ENCODE data around the gene GUCA1C.

GUCA1C gene

DNA sequence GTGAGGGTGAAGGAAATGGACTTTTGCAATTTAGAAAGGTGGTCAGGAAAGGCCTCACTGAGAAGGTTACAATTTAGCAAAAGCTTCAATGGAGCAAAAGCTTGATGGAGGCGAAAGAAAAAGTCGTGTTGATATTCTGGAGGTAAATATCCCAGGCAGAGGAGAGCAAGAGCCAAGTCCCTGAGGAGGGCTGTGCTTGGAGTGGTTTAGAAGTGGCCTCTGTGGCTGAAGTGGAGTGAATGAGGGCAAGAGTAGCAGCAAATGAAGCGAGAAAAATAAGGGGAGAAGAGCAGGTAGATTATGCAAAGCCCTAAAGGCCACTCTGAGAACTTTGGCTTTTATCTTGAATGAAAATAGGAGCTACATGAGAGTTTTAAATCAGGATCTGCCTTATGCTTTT lies 54.1 kb downstream of the GUCA1C start:
- no peak for DNase-seq

DNA sequence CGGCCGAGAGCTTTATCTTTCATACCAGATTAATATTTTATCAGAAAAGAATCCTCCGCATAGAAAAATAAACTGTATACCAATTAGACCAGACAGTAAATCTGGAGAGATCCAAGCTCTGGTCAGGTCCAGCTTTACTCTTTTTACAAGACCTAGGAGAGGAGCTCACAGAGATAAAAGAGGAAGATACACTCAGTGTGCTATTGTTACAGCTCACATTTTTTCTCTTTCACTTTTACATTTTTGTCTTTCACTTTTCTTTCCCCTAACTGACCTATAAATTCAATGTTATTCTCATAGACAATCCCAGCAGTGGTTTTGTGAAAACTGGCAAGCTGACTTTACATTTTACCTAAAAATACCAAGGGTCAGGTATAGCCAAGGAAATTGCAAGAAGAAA lies 55.8 kb downstream of the GUCA1C start:
- DNase-seq = no peak

DNA sequence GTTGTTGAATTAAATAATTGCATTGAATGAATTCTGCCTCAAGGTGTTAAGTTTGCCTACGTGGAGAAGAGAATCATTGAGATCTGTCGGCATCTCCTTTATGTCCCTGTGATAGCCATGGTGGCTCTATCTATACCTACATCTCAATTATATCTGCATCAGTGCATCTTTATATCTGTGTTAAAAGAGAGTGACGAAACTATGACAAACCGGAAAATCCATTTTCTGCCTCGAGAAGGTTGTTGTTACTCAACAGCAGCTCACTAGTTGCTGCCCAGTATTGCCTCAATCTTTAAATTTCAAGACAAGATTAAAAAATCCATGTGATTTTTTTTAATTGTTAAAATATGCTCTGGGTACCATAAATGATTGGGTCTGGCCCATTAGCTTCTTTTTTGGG lies 58.7 kb downstream of the GUCA1C start:
- no peak for DNase-seq

DNA sequence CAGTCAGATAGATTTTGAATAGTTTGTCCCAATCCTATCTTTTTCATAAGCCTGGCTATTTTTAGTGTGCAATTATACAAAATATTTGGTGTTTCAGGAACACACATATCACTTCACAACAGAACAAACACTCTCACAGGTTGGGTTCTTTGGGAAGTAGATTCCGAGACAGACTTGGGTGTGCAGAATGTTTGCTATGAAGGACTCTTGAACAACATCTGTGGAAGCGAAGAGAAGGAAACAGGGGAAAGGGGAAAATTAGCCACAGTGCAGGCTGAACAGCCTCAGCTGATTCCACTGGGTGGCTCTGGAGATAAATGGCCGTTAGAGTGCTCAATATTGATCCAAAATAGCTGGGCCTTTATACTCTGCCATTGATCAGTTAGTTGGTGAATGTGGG lies 61.8 kb downstream of the GUCA1C start:
- DNase-seq = no peak

DNA sequence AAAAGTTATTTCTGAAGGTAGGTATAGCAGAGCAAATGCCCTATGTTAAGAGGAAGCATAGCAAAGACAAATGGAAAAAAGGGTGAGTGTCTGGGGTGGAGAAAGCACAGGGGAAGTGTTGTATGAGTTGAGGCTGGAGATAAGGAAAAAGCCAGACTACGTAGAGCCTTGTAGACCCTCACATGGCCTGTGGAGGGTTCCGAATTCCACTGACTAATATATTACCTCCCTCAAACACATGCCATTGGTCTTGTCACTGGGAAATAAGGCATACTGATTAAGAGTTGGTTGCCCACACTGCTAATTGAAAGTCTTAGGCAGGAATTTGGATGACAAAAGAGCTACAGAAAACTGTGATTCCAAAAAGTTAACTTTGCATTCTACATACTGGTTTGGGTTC lies 65.9 kb downstream of the GUCA1C start:
- DNase-seq = no peak

DNA sequence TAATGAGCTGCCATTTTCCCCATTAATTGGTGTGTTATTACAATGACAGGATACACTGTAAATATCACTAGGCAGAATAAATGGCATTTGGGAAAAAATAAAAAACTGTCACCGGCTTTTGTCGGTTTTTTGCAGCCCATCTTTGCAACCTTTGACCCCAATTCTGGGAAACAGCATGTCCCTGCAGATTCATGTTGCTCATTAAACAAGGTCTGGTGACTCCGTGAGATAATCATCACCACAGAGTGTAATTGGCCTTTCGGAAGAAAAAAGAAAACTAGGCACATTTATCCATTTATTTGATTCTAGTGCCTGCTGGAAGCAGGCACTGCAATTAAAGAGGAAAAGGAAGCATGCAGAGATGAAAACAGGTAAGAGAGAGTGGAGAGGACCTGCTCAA lies 66.6 kb downstream of the GUCA1C start:
- no peak for DNase-seq

DNA sequence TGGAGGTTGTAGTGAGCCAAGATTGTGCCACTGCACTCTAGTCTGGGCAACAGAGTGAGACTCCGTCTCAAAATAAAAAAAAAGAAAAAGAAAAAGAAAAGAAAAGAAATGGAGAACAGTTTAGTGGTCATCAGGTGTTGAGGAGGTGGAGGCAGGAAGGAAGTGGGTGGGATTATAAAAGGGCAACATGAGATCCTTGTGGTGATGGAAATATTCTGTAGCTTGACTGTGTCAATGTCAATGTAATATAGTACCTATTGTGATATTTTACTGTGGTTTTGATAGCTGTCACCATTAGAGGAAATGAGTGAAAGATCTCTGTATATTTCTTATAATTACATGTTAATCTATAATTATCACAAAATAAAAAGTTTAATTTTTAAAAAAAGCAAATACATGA lies 70.3 kb downstream of the GUCA1C start:
- no peak for DNase-seq

DNA sequence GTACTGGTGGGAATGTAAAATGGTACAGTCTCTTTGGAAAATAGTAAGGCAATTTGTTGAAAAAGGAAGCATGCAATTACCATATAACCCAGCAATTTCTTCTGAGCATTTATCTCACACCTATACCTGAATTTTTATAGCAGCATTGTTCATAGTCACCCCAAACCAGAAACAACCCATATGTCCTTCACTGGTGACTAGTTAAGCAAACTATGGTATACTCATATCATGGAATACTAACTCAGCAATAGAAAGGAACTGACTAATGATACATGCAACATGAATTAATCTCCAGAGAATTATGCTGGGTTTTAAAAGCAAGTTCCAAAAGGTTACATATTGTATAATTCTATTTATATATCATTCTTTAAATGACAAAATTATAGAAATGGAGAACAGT lies 70.9 kb downstream of the GUCA1C start:
- no peak for DNase-seq

DNA sequence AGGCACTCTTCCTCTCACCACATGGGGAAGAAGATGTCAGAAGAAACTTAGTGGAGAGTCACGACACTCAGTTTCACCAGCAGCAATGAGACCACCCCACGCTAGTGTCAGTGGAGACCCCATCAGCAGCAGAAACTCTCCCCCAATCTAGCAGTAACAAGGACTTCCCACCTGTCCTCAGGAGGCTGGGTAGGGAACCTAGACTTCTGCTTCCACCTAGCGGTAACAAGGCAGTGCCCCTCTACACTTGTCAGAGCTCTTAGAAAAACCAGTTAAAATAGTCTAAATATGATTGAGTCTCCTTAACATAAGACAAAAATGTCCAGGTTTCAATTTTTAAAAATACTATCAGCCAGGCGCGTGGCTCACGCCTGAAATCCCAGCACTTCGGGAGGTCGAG lies 73.8 kb downstream of the GUCA1C start:
- DNase-seq = no peak

DNA sequence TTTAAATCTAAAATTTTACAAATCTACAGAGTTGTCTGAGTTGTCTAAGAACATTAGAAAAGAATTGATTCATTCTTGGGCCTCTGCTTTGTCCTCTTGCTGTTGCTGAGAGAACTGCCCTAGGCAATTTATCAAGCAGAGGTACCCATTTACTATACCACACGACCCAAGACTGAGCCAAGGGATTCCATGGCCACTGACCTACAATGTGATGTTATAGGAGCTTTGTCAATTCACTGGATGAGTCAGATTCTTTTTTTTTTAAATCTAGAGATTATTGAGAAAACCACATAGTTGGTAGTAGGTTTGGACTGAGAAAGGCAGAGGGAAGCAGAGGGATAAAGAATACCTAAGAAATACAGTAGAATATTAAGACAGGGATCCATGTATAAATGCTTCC lies 75.8 kb downstream of the GUCA1C start:
- no peak for DNase-seq

DNA sequence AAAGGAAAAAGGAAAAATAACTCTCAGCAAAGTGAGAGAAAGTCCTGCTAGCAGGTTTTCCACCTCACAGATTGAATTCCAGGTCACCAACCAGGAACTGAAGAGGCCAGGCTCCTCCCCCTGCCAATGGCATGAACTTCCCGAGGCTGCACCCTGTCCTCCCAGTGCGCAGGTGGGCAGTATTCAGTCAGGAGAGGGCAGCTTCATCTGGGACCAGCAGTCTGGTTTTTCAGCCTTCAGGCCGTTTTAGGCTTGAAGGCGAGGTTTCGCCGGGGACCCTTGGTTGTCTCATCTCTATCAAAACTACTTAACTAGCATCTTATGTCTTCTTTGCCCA lies 89.9 kb downstream of the GUCA1C start:
- no peak for DNase-seq

DNA sequence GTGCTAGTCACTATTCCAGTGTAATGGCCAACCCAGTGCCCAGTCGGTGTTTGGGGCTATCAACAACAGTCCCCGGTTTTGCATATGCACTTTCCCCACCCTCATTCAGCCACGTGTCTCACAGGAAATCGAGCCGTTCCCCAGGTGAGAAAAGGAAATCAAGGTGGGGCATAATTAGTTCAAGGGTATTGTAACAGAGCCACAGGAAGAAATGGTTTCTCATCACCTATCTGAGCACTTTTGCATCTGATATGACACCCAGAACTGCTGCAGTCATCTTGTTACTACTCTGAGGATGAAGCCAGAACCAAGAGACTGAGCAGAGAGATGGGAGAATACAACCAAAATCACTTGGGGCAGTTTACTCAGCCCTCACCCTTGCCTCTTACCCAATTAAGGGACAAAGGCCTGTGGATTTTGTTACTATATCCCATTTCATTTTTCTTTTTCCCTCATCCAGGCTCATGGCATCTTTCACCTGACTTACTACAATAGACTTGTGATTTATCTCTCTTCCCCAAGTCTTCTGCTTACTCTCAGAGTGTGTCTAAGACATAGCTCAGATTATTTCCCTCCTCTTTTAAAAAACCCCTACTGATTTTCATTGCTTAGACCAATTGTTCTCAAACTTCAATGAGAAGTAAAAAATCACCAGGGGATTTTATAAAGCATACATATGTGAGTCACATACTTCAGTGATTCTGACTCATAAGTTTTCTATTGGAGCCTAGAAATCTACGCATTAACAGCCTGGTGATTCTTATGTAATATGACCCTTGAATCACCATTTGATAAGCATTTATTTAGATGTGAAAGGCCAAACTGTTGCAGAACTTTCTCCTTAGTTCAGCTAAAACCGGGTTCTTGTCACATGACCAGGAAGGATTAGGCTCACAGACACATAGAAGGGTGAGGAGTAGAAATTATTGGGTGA lies 90.5 kb downstream of the GUCA1C start:
- peak; percentile 51 for DNase-seq

DNA sequence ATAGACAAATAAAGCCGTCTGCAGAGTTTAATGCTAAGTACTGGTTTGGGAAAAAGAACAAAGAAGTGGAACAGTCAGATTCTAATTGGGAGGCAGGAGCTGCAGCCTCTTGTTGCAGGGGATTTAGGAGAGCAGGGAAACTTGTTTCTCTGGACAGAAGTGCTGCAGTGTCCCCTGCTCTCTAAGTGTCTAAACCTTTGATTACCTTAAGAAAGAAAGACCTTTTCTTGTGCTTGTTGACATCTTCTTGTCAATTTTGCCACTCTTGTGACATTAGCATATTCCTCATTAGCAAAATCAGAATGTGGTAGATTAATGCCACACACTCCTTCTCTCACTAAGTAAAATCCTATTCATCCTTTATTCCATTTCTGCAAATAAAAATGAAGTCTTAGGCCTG lies 92.3 kb downstream of the GUCA1C start:
- DNase-seq = no peak

Data from CD4-positive, alpha-beta T cell treated with Interleukin-21 for 1 hour (primary cell).